ENCODE measurements around the gene SCCPDH. TPM values are rescaled to one million over a fixed set of nuclear protein-coding genes. Genes with fewer than 3 reads are reported as not detected.
A peak's percentile ranks its signal among the peaks of the same experiment; 100 is the strongest.
"Not testable (repeated sequence)": the region's sequence is repeated elsewhere in the genome, so short reads cannot be mapped to it uniquely, and the experiment has no call there.

SCCPDH gene
- total and polyA plus RNA-seq, 4 donors = 59.3 to 69.4 (median 65.4) TPM

DNA sequence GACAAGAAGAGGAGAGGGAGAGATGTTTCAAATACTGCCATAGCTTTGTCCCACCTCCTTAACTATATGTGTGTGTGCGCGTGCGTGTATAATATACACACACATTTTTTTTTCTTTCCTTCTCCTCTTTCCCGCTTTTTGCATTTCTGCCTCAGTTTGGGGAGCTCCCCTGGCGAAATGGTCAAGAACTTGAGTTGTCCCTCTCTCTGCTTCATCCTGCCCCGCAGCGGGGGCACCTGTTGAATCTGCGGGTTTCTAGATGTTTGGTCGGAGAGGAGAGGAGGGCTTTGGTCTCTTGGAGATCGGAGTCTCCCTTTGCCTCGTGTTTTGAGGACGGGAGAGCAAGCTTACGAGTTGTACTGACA, 504 bp downstream of the SCCPDH start:
- peaks cover 10% of the 10 kb centered on the region for H3K36me3 ChIP-seq (ENCODE audit: control insufficient read depth, insufficient read depth, low read length)
- no peaks in the 10 kb centered on the region for H3K9me3 ChIP-seq (ENCODE audit: control insufficient read depth, insufficient read depth, low read length)
- H3K27me3 ChIP-seq (ENCODE audit: control insufficient read depth, insufficient read depth, low read length) = no peaks in the 10 kb centered on the region
- H3K4me3 ChIP-seq (ENCODE audit: low read depth, low read length) = peak overlapping the region; percentile 81
- H3K27ac ChIP-seq (ENCODE audit: low read depth, low read length) = peak overlapping the region; percentile 80
- H3K4me1 ChIP-seq (ENCODE audit: control insufficient read depth, insufficient read depth, low read length) = peaks cover 15% of the 10 kb centered on the region
- DNase-seq (ENCODE audit: low read depth in 4 of 6, low spot score in 6 of 6) = peak in 5 of 6 donors; percentile 17 to 79 (median 50)
- WGBS (ENCODE audit: insufficient coverage) = 0% methylated on average over 7 of the region's 13 CpGs

- Histone ChIP-seq H3K27ac (ENCODE audit: low read depth, low read length) (peak overlapping the region; percentile 80), H3K9me3 (ENCODE audit: control insufficient read depth, insufficient read depth, low read length) (no peaks in the 10 kb centered on the region), H3K36me3 (ENCODE audit: control insufficient read depth, insufficient read depth, low read length) (peaks cover 12% of the 10 kb centered on the region), H3K4me3 (ENCODE audit: low read depth, low read length) (peak overlapping the region; percentile 81), H3K27me3 (ENCODE audit: control insufficient read depth, insufficient read depth, low read length) (no peaks in the 10 kb centered on the region), H3K4me1 (ENCODE audit: control insufficient read depth, insufficient read depth, low read length) (peaks cover 15% of the 10 kb centered on the region)
- no peak for DNase-seq (ENCODE audit: low read depth in 4 of 6, low spot score in 6 of 6)
- WGBS (ENCODE audit: insufficient coverage) = 83% methylated on average over 1 of the region's 9 CpGs
Observed at GRCh38 chr1:246725191-246725590, 982 bp downstream of the SCCPDH start.

- H3K9me3 ChIP-seq (ENCODE audit: control insufficient read depth, insufficient read depth, low read length) = no peaks in the 10 kb centered on the region
- H3K27ac ChIP-seq (ENCODE audit: low read depth, low read length) = peak overlapping the region; percentile 69
- no CpG with 5 or more reads among the region's 4 CpGs for WGBS (ENCODE audit: insufficient coverage)
- no peaks in the 10 kb centered on the region for H3K27me3 ChIP-seq (ENCODE audit: control insufficient read depth, insufficient read depth, low read length)
- no peak for DNase-seq (ENCODE audit: low read depth in 4 of 6, low spot score in 6 of 6)
- H3K4me1 ChIP-seq (ENCODE audit: control insufficient read depth, insufficient read depth, low read length) = peaks cover 15% of the 10 kb centered on the region
- H3K4me3 ChIP-seq (ENCODE audit: low read depth, low read length) = no peak overlapping the region
- H3K36me3 ChIP-seq (ENCODE audit: control insufficient read depth, insufficient read depth, low read length) = peaks cover 22% of the 10 kb centered on the region
Observed at GRCh38 chr1:246726255-246726679, 2.1 kb downstream of the SCCPDH start.

- H3K4me3 ChIP-seq (ENCODE audit: low read depth, low read length) = no peak overlapping the region
- peak overlapping the region; percentile 69 for H3K27ac ChIP-seq (ENCODE audit: low read depth, low read length)
- peaks cover 23% of the 10 kb centered on the region for H3K36me3 ChIP-seq (ENCODE audit: control insufficient read depth, insufficient read depth, low read length)
- H3K9me3 ChIP-seq (ENCODE audit: control insufficient read depth, insufficient read depth, low read length) = no peaks in the 10 kb centered on the region
- H3K27me3 ChIP-seq (ENCODE audit: control insufficient read depth, insufficient read depth, low read length) = no peaks in the 10 kb centered on the region
- WGBS (ENCODE audit: insufficient coverage) = no CpG with 5 or more reads among the region's 4 CpGs
- peaks cover 15% of the 10 kb centered on the region for H3K4me1 ChIP-seq (ENCODE audit: control insufficient read depth, insufficient read depth, low read length)
- DNase-seq (ENCODE audit: low read depth in 4 of 6, low spot score in 6 of 6) = peak in 2 of 6 donors; percentile 19 to 68
Observed at GRCh38 chr1:246726881-246727280, 2.7 kb downstream of the SCCPDH start.

DNA sequence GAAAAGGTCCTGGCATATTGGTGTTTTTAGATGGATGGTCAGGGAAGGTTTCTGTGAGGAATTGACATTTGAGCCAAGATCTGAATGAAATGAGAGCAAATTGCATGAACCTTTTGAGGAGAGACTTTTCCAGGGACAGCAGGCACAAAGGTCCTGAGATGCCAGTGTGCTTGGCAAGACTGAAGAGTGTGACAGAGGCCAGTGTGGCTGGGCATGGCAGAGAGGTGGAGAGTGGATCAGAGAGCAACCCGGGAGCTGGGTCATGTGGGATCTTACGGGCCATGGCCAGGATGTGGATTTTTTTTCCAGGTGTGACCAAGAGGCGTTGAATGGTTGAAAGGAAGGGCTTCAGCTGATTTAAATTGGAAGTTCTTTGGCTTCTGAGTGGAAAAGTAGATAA, 3.4 kb downstream of the SCCPDH start:
- 97% methylated on average over 3 of the region's 3 CpGs for WGBS (ENCODE audit: insufficient coverage)
- H3K4me3 ChIP-seq (ENCODE audit: low read depth, low read length) = no peak overlapping the region
- DNase-seq (ENCODE audit: low read depth in 4 of 6, low spot score in 6 of 6) = no peak
- no peaks in the 10 kb centered on the region for H3K27me3 ChIP-seq (ENCODE audit: control insufficient read depth, insufficient read depth, low read length)
- H3K9me3 ChIP-seq (ENCODE audit: control insufficient read depth, insufficient read depth, low read length) = no peaks in the 10 kb centered on the region
- peaks cover 23% of the 10 kb centered on the region for H3K36me3 ChIP-seq (ENCODE audit: control insufficient read depth, insufficient read depth, low read length)
- no peak overlapping the region for H3K27ac ChIP-seq (ENCODE audit: low read depth, low read length)
- peaks cover 15% of the 10 kb centered on the region for H3K4me1 ChIP-seq (ENCODE audit: control insufficient read depth, insufficient read depth, low read length)

DNA sequence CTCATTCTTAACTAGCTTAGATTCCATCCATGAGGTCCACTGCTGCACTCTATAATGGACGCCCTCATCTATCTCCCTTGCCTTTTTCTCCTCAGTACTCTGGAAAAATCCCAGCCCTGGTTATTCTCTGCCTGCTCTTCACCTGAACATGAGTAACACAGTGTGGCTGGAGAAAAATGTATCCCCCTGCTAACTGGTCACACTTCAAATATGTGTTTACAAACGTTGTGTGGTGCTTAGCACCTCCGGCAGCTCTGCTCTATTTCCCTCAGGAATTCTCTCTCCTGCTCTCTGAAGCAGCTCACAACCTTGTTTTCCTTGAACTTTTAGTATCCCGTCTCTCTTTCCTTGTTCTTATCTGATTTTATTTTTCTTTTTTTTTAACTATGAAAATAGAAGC, 4.1 kb downstream of the SCCPDH start:
- Histone ChIP-seq H3K27me3 (ENCODE audit: control insufficient read depth, insufficient read depth, low read length) (no peaks in the 10 kb centered on the region), H3K36me3 (ENCODE audit: control insufficient read depth, insufficient read depth, low read length) (peaks cover 30% of the 10 kb centered on the region), H3K4me3 (ENCODE audit: low read depth, low read length) (no peak overlapping the region), H3K27ac (ENCODE audit: low read depth, low read length) (no peak overlapping the region), H3K9me3 (ENCODE audit: control insufficient read depth, insufficient read depth, low read length) (no peaks in the 10 kb centered on the region), H3K4me1 (ENCODE audit: control insufficient read depth, insufficient read depth, low read length) (peaks cover 15% of the 10 kb centered on the region)
- WGBS (ENCODE audit: insufficient coverage) = 88% methylated on average over 2 of the region's 4 CpGs
- no peak for DNase-seq (ENCODE audit: low read depth in 4 of 6, low spot score in 6 of 6)

DNA sequence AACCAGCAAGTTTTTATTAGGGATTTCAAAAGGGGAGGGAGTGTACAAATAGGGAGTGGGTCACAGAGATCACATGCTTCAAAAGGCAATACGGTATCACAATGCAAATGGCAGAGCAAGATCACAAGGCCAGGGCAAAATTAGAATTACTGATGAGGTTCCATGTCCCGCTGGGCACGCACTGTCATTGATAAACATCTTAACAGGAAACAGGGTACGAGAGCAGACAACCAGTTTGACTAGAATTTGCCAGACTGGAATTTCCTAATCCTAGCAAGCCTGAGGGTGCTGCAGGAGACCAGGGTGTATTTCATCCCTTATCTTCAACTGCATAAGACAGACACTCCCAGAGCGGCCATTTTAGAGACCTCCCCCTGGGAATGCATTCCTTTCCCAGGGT, 4.8 kb downstream of the SCCPDH start:
- H3K4me3 ChIP-seq (ENCODE audit: low read depth, low read length); H3K9me3 ChIP-seq (ENCODE audit: control insufficient read depth, insufficient read depth, low read length); H3K27me3 ChIP-seq (ENCODE audit: control insufficient read depth, insufficient read depth, low read length); H3K27ac ChIP-seq (ENCODE audit: low read depth, low read length); DNase-seq (ENCODE audit: low read depth in 4 of 6, low spot score in 6 of 6); H3K4me1 ChIP-seq (ENCODE audit: control insufficient read depth, insufficient read depth, low read length): not testable (repeated sequence)
- 91% methylated on average over 4 of the region's 5 CpGs for WGBS (ENCODE audit: insufficient coverage)
- peaks cover 31% of the 10 kb centered on the region for H3K36me3 ChIP-seq (ENCODE audit: control insufficient read depth, insufficient read depth, low read length)

GRCh38 chr1:246730839-246731238, 6.6 kb downstream of the SCCPDH start:
- H3K9me3 ChIP-seq (ENCODE audit: control insufficient read depth, insufficient read depth, low read length) = no peaks in the 10 kb centered on the region
- WGBS (ENCODE audit: insufficient coverage) = 100% methylated on average over 8 of the region's 8 CpGs
- H3K36me3 ChIP-seq (ENCODE audit: control insufficient read depth, insufficient read depth, low read length) = peaks cover 41% of the 10 kb centered on the region
- no peaks in the 10 kb centered on the region for H3K27me3 ChIP-seq (ENCODE audit: control insufficient read depth, insufficient read depth, low read length)
- no peak overlapping the region for H3K4me3 ChIP-seq (ENCODE audit: low read depth, low read length)
- H3K4me1 ChIP-seq (ENCODE audit: control insufficient read depth, insufficient read depth, low read length) = peaks cover 4% of the 10 kb centered on the region
- no peak overlapping the region for H3K27ac ChIP-seq (ENCODE audit: low read depth, low read length)
- DNase-seq (ENCODE audit: low read depth in 4 of 6, low spot score in 6 of 6) = no peak

GRCh38 chr1:246731873-246732272, 7.7 kb downstream of the SCCPDH start:
- not testable (repeated sequence) for H3K27ac ChIP-seq (ENCODE audit: low read depth, low read length); H3K4me3 ChIP-seq (ENCODE audit: low read depth, low read length); DNase-seq (ENCODE audit: low read depth in 4 of 6, low spot score in 6 of 6); H3K4me1 ChIP-seq (ENCODE audit: control insufficient read depth, insufficient read depth, low read length); H3K9me3 ChIP-seq (ENCODE audit: control insufficient read depth, insufficient read depth, low read length); H3K27me3 ChIP-seq (ENCODE audit: control insufficient read depth, insufficient read depth, low read length)
- peaks cover 45% of the 10 kb centered on the region for H3K36me3 ChIP-seq (ENCODE audit: control insufficient read depth, insufficient read depth, low read length)
- WGBS (ENCODE audit: insufficient coverage) = no CpG with 5 or more reads among the region's 3 CpGs

GRCh38 chr1:246733704-246734103, 9.5 kb downstream of the SCCPDH start:
- Histone ChIP-seq H3K9me3 (ENCODE audit: control insufficient read depth, insufficient read depth, low read length) (no peaks in the 10 kb centered on the region), H3K4me1 (ENCODE audit: control insufficient read depth, insufficient read depth, low read length) (no peaks in the 10 kb centered on the region), H3K27ac (ENCODE audit: low read depth, low read length) (no peak overlapping the region), H3K4me3 (ENCODE audit: low read depth, low read length) (no peak overlapping the region), H3K27me3 (ENCODE audit: control insufficient read depth, insufficient read depth, low read length) (no peaks in the 10 kb centered on the region), H3K36me3 (ENCODE audit: control insufficient read depth, insufficient read depth, low read length) (peaks cover 52% of the 10 kb centered on the region)
- DNase-seq (ENCODE audit: low read depth in 4 of 6, low spot score in 6 of 6) = no peak
